Occipital lobe (tissue), 2 donors: ENCODE measurements around the gene LRMDA. TPM values are rescaled to one million over a fixed set of nuclear protein-coding genes. Genes with fewer than 3 reads are reported as not detected.

Experiments used
- DNase-seq: peaks from one replicate; lab custom pipeline; 2025; lab: John Stamatoyannopoulos, UW
- total RNA-seq: library from RNA; depleted of rRNA; stranded (reverse); fragments of >200 nt; gene quantifications from one replicate; pipeline ENCODE4 v1.2.3, GENCODE V29; 2014

The LRMDA gene
- total RNA-seq, 1 donor from 2014 or later: 0.62 TPM

DNA sequence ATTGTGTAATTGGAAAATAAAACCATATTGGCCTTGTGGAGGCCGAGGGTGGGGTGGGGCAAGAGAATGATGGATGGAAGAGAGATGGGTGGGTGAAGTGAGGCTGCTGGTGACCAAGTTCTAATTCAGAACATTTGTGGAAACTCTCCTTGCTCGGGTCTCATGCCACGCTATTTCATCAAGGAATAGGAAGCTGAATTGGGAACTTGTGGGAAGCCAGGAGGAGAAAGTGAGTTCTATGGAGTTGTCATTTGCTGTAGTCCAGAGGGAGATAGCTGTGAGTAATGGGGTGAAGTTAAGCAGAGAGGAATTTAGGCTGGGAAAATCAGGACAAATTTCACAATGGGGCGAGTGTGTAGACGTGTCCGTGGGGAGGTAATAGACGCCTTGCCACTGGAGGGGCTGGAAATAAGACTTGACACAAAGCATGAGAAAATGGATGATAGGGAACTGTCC, 339.2 kb downstream of the LRMDA start:
- no peak for DNase-seq

DNA sequence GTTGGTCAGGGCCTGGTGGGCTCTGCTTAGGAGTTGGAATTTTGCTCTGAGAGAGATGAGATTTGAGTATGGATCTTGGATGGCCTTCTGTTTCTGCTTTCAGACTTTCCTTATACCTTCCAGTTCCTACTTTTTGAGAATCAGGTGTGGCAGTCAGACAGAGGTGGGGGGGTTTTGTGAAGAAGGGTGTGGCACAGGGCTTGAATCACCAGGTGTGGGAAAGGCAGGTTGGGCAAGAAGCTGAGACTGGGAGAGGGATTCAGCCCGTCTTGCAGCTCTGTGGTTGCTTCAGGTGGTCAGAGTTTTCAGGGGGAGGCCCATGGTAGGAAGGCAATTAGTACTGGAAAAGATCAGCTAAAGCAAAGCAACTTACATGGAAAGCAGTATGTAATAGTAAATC, 340.2 kb downstream of the LRMDA start:
- DNase-seq: no peak

DNA sequence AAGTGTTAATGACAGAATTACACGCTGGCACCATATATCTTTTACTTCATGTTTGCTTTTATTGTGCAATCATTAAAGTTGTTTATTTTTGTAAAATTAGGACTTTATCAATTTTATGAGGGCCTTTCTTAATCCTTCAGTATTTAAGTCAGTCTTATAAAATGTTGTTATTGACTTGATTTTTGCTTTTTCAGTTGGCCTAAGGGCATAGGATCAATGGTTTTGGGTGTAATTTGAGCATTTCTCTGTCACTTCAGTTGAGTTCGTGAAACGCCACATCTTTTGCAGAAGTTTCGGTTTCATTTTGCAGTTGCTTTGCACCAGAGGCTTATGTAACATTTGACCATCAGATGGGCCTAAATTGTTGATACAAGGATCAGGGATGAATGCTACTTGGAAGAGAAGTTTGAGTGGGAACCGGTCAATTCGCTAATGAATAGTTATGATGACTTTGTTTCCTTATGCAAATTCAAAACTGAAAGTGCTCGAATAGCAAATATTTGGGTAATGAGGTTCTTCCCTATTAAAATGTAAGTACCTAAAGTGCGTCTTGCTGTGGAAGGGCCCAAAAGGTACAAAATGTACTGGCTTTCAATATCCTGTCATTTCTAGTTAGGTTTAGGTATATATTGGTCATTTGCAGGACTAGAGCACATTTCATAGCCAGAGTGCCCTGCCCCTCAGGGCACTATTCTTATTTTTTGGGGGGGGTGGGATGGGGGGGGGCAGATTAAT, 340.9 kb downstream of the LRMDA start:
- DNase-seq: no peak

DNA sequence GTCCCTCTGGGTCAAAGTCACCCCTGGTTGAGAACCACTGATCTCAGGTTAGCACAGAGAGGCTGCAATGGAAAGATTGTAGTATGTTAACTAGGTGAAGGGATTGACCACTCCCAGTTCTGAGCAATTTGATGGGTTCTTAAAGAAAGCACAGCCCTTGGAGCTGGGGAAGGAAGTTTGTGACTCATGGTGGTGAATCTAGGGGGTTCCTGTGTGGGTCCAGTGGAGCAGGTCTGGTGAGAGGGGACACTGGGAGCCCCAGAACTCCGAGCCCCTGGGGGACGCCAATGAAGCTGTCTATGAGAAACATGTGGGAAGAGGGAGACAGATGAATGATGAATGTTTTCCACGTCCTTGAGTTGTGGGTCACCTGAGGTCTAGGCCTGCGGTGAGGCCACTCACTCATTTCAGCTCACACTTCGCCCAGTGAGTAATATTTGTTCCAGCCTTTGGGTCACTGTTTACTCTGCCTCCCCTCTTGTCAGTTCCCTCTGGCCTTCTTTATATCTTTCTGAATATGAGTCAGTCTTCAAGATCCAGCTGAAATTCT, 341.9 kb downstream of the LRMDA start:
- no peak for DNase-seq

DNA sequence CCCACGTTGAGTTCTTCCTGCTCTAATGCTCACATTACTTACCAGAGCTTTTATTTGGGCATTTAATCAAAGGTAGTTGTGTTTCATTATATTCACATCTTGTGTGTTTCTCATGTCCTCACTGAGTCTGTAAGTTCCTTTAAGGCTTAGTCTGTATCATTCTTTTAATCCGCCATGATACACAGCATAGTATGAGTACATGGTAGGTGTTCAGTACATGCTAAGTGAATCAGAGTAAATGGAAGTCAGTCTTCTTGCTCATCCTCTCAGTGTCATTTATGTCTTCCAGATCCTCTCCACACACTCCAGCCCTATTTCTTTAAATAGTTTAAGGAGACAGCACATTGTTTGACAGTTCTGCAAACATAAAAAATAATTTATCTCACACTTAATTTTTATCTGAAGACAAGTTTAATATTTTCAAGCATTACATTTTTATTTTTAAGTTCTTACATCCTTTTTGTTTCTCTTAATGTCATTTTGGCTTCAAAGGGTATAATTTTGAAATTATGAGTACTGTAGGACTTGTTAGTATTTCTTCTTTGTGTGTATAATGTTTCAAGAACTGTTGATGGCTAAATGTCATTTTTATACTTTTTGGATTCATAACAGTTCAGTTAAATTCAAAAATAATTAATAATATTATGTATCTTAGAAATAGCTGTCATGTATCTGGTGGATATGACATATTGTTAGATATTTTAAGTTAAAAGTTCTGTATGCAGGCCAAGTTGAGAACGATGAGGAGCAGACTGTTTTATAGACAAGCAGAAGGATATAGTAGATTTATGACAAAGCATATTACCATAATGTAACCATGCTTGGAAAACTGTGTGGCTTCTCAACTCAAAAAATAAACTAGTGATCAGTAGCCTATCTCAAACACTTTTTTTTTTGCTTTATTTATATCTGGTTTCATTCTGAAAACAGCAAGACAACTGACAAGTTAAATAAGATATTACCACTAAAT, 342.7 kb downstream of the LRMDA start:
- no peak for DNase-seq

DNA sequence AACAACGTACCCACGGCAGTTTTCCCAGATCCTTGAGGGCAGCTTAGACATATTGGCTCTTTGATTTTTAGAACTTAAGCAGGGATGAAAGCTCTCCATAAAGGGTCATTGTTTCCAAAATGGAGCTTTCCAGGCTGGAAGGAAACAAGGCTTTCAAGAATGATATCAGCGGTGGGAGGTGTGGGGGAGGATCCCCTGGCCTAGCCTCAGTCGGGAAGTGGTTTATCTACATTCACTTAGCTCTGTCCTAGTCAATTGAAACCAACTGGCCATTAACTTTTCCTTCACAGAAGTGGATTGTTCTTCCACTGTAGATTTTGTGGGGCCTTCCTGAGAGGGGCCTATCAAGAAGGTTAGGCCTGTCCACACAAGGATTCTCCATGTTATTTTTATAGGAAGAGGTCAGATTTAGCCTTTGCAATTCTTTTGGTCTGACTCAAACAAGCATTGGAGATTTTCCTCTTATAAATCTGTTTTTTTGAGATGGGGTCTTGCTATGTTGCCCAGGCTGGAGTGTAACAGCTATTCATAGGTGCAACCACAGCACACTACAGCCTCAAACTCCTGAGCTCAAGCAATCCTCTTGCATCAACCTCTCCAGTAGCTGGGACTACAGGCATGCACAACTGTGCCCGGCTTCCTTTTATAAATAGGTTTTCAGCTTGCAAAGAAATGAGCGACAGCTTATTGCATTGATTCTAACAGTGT, 343.5 kb downstream of the LRMDA start:
- no peak for DNase-seq

DNA sequence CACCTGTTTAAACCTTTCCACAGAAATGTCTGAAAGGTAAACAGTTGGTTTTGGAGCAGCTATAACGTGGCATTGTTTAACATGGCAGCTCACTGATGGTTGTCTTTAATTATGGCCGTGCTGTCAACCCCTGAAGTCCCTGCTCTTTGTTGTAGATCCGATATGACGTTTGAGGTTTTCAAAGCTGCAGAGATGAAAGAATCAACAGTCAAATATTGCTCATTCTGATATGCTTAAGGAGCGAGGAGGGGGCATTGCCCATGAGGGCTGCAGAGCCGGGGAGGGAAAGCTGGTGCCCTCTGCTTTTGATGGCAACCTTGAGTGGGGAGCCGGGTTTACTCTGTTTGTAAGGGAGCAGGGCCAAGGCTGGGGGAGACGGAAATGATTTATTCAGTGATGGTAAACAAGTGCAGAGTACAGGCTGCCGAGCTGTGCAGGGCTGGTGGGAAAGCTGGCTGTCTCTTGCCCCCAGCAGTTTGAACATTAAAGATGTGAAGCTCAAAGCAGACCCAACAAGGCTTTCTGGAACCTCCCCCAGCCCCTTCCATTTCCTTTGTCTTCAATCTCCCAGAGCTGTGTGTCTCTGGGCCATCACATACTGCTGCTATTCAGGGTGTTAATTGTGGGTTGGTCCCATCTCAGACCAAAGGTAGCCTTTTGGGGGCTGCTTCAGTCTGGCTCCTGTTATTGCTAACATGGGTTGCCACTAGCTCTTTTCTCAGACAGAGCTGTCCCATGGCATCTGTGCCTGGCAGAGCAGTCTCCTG, 345.5 kb downstream of the LRMDA start:
- DNase-seq: no peak

DNA sequence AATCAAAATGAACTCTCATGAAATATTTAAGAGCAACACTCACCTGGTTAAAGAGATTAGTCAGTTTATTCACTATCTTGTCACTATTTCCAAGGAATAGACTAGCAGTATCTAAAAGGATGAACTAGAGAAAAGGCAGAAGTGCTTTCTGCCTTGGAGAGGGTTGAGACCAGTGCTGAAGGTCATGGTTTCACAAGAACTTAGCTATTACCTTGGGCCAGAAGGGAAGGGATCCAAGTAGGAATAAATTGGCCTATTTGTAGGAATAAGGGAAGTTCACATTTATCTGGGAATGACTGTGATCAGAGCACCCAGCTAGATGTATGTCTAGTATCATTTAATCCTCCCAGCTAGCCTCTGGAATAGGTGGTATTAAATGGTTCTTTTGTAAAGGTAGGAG, 347.2 kb downstream of the LRMDA start:
- no peak for DNase-seq

DNA sequence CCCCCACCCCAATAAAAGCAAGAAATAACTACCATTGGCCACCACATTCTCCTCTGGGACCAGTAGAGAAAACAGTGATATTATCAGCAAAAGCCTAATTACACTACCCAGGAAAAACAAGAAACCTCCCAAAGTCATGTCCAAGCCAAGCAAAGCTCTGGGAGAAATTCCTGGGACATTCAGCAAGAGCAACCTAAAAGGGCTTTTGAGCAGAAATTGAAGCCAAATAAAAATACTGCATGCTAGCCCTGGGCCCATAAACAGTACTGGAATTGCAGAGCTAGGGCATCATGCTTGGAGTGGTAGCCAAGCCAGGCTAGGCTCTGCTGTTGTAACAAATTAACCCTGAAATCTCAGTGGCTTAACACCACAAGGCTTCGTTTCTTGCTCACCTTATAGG, 347.9 kb downstream of the LRMDA start:
- no peak for DNase-seq

DNA sequence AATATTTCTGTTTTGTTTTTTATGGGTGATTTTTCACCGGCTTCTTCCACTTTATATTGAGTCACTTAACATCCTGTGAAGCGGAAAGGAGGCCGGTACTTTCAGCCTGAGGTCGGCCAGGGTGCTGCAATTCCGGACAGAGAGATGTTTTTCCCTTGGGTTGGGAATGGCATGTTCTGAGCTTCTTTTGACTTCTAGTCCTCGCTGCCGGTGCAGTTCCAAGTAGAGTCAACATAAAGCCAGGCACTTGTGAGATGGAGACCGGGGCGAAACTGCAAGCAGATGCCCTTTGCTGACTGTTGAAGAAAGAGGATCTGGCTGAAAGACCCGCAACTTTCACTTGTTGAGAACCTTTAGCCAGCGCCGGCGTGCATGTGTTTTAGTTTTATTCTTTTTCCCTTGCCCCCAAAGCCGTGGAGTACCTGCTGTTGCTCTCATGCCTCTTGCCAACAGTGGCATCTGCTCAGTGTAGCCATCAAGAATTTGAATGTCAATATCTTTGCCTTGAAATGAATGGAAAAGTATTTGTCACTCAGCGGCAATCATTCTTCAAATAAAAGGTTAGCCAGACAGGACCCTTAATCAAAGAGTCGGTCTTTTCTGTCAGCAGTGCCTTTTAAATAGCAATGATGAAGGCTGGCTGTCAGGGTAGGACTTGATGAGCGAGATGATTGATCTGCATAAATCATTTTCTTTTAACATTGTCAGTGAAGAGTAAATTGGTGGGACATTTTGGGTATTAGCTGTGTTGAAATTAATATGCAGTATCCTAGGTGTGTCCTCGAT, 351.2 kb downstream of the LRMDA start:
- DNase-seq: no peak

DNA sequence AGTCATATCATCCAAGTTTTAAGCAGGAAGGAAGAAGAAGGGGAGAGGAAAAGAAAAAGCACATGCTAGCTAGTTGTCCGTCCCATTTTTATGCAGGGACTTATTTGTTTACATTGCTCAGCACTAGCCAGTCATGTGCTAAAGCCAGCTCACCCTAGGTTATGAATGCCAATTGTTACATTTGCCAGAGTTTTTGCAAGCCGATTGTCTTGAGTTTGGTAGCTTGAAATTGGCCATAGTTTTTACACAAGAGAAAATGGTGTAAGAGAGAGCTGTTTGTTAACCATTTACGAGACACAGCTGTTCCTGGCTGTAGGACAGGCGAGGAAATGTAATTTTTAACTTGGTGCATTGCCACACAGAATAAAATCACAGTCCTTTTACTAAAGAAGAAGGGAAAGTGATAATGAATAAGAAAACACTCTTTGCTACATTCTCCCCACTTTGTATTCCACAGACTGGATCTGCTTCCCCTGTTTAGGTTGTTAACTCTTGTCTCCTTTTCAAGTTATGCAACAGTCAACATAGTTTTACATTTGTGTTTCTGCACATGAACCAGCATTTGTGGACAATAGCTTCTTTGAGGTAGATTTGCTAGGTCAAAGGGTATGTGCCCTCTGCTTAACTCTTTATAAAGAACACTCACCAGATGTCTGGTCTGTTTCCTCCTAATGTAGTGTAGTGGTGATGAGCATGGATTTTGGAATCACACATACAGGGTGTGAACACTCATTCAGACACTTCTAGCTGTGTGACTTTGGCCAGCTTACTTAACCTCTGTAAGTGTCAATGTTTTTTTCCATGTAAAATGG, 357.2 kb downstream of the LRMDA start:
- peak; percentile 36 for DNase-seq

DNA sequence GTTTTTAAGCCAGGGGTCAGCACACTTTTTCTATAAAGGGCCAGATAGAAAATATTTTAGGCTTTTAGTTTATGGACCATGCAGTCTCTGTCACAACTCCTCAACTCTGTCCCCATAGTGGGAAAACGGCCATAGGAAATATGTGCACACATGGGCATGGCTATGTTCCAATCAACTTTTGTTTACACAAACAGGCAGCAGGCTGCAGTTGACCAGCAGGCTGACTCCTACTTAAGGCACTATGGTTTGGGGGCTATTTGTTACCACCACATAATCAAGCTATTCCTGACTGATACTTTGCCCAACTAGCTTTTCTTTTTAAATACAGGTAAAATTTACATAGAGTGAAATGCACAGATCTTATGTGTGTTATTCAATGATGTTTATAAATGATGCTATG, 362.4 kb downstream of the LRMDA start:
- no peak for DNase-seq

DNA sequence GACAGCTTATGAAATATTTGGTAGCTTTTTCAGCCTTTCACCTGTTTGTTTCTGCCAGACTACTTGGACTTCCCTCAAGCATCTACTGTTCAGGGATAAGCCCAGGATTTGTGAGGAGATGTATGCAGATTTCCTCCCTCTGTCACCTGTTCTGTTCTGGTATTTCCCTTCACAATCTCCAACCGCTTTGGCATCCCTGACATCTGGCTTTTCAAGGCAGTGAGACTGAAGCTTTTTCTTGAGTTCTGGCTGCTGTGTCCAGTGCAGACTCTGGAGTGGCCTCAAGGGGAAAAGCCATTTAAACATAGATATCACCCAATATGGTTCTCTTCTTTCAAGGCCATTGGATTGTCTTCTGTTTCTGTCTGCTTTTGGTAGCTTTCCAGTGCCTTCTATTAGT, 369.7 kb downstream of the LRMDA start:
- DNase-seq: no peak

DNA sequence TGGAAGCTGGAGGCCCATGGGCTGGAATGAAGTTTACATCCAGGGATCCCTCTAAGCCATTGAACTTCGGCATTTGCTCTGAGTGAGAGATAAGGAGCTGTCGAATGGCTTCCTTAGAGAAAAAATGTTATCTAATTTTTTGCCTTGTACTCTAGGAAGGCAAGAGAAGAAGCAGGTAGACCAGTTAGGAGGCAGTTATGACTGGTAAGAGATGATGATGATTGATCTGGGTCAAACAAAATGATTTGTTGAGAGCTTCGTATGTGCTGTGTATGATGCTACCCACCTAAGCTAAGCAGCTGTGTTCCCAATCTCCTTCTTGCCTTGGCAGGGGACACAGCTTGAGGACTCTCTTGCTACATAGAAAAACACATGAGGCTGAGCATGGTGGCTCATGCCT, 370.2 kb downstream of the LRMDA start:
- no peak for DNase-seq

DNA sequence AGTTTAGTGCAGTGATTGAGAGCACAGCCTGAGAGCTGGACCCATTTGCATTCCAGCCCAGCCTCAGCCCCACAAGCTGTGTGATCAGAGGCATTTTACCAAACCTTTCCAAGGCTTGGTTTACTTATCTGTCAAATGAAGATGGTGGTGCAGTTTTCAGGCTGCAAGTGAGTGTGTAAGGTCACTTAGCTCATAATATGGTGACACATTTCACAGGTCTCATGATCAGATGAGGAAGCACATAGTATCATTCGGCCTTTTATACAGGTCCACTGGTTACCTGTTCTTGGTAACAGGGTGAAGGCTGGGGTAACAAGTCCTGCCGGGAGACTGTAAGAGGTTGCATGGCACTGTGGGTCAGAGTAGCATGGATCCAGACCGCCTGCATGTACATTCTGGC, 371.7 kb downstream of the LRMDA start:
- DNase-seq: no peak

DNA sequence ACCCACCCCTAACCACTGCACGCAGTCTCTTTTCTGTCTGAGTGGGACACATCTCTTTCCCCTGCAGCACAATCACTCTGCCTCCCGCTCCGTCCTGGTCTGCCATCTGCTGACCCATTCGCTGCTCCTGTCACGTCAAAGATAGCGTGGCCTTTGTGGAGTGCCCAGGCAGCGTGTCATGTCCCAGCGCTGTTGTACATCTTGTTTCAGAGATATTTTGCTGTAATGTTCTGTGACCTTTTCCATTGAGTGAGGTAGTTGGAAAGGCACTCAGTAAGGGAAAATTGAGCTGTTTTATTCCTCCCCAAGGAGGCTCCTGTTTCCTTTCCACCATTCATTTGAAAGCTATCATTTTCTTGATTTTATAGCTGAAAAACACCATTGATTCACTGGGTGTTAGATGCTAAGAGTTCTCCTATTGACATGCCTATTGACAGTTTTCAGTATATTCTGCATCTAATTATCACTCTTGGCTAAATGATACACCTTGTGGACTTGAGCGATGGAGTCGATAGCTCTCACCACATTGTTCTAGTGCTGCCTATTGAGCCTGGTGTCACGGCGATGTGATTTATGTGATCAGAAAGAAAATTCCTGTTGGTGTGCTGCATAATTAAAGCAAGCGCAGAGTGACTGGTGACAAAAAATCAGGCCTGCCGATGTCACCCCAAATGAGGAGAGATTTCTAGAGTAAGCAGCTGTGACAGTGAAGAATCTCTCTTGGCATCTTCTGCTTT, 372.6 kb downstream of the LRMDA start:
- DNase-seq: no peak

DNA sequence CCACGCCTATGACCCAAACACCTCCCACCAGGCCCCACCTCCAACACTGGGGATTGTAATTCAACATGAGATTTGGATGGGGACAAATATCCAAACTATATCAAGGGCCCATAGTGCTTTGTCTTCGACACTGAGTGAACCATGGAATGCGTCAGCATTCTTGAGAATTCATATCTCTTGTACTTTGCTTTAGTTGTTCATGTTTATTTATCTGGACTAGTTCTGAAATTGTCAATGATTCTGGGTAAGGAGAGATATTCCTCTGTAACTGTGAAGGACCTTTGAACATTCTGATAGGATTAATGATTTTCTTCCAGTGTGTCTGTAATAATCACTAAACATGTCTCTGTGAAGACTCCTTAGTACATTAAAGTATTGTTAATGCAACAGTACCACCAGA, 374.8 kb downstream of the LRMDA start:
- DNase-seq: no peak

DNA sequence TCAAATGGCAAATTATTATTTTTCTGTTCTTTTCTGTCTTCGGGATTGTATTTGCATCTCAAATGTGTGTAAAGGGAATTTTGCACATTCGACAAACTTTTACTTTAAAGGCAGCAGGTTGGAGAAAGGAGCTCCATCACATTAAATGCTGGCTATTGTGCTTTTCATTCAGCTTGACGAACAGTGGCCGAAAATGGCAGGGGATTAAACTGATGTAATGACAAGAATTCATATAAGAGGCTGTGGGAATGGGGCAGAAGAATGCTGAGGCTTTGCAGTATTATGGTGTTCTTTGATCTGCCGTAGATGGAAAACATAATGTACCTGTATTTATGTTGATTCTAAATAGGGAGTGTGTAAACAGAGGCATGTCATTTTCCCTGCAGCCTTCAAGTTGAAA, 376.0 kb downstream of the LRMDA start:
- DNase-seq: no peak

DNA sequence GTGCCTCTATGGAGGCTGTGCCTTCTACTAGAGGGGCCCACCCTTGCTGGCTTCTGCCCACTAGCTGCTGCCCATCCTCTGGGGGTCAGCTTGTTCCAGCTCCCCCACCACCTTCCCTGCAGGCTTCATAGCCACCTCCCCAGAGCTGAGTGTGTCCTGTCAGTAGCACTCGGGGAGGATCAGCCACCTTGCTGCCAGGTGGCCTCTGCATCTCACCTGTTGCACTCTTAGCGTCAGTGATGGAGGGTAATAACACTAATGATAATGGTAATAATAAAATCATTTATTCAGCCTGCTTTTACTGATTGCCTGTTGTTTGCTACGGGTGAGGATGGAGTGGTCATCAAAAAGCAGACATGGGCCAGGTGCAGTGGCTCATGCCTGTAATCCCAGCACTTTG, 377.6 kb downstream of the LRMDA start:
- no peak for DNase-seq
